Activated naive CD4-positive, alpha-beta T cell treated with anti-CD3 and anti-CD28 coated beads for 36 hours (primary cell): ENCODE data around the gene APCDD1L. TPM values are rescaled to one million over a fixed set of nuclear protein-coding genes. Genes with fewer than 3 reads are reported as not detected.

Source experiments
- CTCF ChIA-PET: fragments of 350-600 bp; sonication (Branson Sonifier 250); formaldehyde crosslinking; loops from one replicate; lab custom pipeline; 2021; ENCODE audit warnings: antibody characterized with exemption; lab: Charles Lee
- DNase-seq: peaks from one replicate; pipeline ENCODE4 v3.0.0-alpha.2; 2020
- H3K27ac Mint-ChIP-seq: one replicate; pipeline ENCODE4 v1.8.0; 2021; ENCODE audit warnings: mild to moderate bottlenecking, mixed read lengths
- H3K27me3 Mint-ChIP-seq: one replicate; pipeline ENCODE4 v1.8.0; 2021; ENCODE audit warnings: low read depth, mixed read lengths
- H3K36me3 Mint-ChIP-seq: one replicate; pipeline ENCODE4 v1.8.0; 2021; ENCODE audit warnings: low read depth, mixed read lengths
- H3K4me1 Mint-ChIP-seq: one replicate; pipeline ENCODE4 v1.8.0; 2021; ENCODE audit warnings: low read depth, mixed read lengths
- H3K4me3 Mint-ChIP-seq: one replicate; pipeline ENCODE4 v1.8.0; 2021; ENCODE audit warnings: mild to moderate bottlenecking, moderate library complexity, mixed read lengths
- H3K9me3 Mint-ChIP-seq: one replicate; pipeline ENCODE4 v1.8.0; 2021; ENCODE audit warnings: mixed read lengths
- intact Hi-C: fragments of 100-400 bp; cut with micrococcal nuclease; formaldehyde crosslinking; loops from one replicate; pipeline ENCODE4 v1.15.1; 2023
- total RNA-seq, 2 experiments: library from RNA; stranded (reverse); gene quantifications; one replicate each; pipeline ENCODE4 v1.2.3, GENCODE V29; 2021

The APCDD1L gene
- total RNA-seq, 2 experiments from 2014 or later = not detected

GRCh38 chr20:58461899-58462298, 53.3 kb downstream of the APCDD1L start:
- no peak overlapping the region for H3K4me3 Mint-ChIP-seq

GRCh38 chr20:58461104-58461503, 54.1 kb downstream of the APCDD1L start:
- no peak for DNase-seq
- Mint-ChIP-seq H3K9me3 (no peaks in the 10 kb centered on the region), H3K36me3 (peaks cover 6% of the 10 kb centered on the region), H3K4me3 (no peak overlapping the region), H3K27ac (no peak overlapping the region), H3K27me3 (no peaks in the 10 kb centered on the region), H3K4me1 (no peaks in the 10 kb centered on the region)
- CTCF ChIA-PET = no interaction called here
- intact Hi-C loops = no loop called here

More at GRCh38 chr20:58461899-58462298, 53.3 kb downstream of the APCDD1L start:
- intact Hi-C loops = no loop called here
- no peak for DNase-seq
- CTCF ChIA-PET = no interaction called here
- Mint-ChIP-seq H3K36me3 (peaks cover 2% of the 10 kb centered on the region), H3K9me3 (no peaks in the 10 kb centered on the region), H3K4me1 (no peaks in the 10 kb centered on the region), H3K27ac (no peak overlapping the region), H3K27me3 (peaks cover 3% of the 10 kb centered on the region)

GRCh38 chr20:58459058-58459750, 56.0 kb downstream of the APCDD1L start:
- DNase-seq = no peak
- peaks cover 7% of the 10 kb centered on the region for H3K36me3 Mint-ChIP-seq
- H3K27ac Mint-ChIP-seq = no peak overlapping the region
- H3K27me3 Mint-ChIP-seq = no peaks in the 10 kb centered on the region
- H3K9me3 Mint-ChIP-seq = peaks cover 2% of the 10 kb centered on the region
- no peaks in the 10 kb centered on the region for H3K4me1 Mint-ChIP-seq
- intact Hi-C loops = no loop called here
- CTCF ChIA-PET = interaction anchor here (1.0 kb wide), 1 partner anchor 30 kb away, joined by 3 read pairs; no protein-coding TSS in a partner anchor
- no peak overlapping the region for H3K4me3 Mint-ChIP-seq

DNA sequence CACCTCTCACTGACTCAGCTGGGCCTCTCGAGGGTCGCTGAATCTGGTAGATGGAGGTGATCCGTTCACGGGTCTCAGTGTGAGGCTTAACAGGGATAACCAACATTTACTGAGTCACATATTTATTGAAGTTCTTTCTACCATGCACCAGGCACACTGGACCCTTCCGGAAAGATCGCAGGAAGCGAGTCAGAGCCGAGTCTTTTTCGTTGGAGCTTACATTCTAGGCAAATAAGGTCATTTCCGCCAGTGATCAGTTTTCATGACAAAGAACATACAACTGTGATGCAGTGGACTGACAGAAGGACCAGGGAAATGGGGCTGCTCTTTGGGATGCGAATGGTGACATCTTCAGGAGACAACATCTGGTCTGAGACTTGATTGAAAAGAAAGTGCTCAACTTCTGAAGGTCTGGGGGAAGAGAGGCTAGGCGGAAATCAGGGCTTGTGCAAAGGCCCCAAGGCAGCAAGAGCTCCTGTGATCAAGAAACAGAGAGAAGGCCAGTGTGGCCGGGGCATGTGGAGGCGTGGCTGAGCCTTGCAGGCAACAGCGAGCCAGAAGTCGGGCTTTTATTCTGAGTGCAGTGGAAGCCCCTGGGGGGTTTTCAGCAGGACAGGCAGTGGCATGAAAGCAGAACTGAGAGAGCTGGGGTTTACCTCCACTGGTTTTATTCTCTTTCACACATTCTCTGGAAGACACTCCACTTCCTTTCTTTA, 56.7 kb downstream of the APCDD1L start:
- Mint-ChIP-seq H3K4me3 (no peak overlapping the region), H3K36me3 (peaks cover 10% of the 10 kb centered on the region), H3K27ac (no peak overlapping the region), H3K27me3 (no peaks in the 10 kb centered on the region), H3K9me3 (peaks cover 6% of the 10 kb centered on the region), H3K4me1 (no peaks in the 10 kb centered on the region)
- intact Hi-C loops = no loop called here
- CTCF ChIA-PET = interaction anchor here (0.6 to 1.0 kb wide), 2 partner anchors 30 to 223 kb away, joined by 3 read pairs; no protein-coding TSS in a partner anchor
- DNase-seq = no peak

GRCh38 chr20:58457083-58457695, 58.0 kb downstream of the APCDD1L start:
- peak overlapping the region; percentile 53 for H3K27ac Mint-ChIP-seq
- H3K36me3 Mint-ChIP-seq = peaks cover 13% of the 10 kb centered on the region
- CTCF ChIA-PET = no interaction called here
- H3K4me1 Mint-ChIP-seq = no peaks in the 10 kb centered on the region
- H3K4me3 Mint-ChIP-seq = no peak overlapping the region
- DNase-seq = no peak
- H3K27me3 Mint-ChIP-seq = no peaks in the 10 kb centered on the region
- peaks cover 6% of the 10 kb centered on the region for H3K9me3 Mint-ChIP-seq
- intact Hi-C loops = no loop called here

GRCh38 chr20:58454460-58454859, 60.7 kb downstream of the APCDD1L start:
- no peak for DNase-seq
- Mint-ChIP-seq H3K36me3 (peaks cover 23% of the 10 kb centered on the region), H3K27ac (no peak overlapping the region), H3K27me3 (no peaks in the 10 kb centered on the region), H3K9me3 (peaks cover 6% of the 10 kb centered on the region), H3K4me1 (no peaks in the 10 kb centered on the region), H3K4me3 (no peak overlapping the region)
- CTCF ChIA-PET = no interaction called here
- intact Hi-C loops = no loop called here

DNA sequence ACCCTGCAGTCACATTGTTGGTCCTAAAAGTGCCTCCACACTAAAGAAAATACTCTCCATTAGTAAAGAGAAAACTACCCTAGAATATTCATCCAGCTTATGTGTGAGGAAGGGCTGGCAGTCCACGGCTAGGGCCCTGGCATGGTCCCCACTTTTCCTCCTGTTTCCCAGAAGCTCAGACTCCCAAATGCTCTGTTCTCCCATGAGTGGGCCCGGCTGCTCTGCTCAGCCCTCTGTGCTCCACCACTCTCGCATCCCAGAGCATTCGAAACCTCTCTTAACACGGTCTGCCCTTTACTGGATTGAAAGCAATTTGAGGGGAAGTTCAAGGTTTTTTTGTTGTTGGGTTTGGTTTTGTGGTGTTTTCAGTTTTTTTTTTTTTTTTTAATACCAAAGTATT, 61.8 kb downstream of the APCDD1L start:
- no peak overlapping the region for H3K4me3 Mint-ChIP-seq
- peaks cover 23% of the 10 kb centered on the region for H3K36me3 Mint-ChIP-seq
- intact Hi-C loops = no loop called here
- no peaks in the 10 kb centered on the region for H3K27me3 Mint-ChIP-seq
- peaks cover 6% of the 10 kb centered on the region for H3K9me3 Mint-ChIP-seq
- H3K27ac Mint-ChIP-seq = no peak overlapping the region
- DNase-seq = no peak
- CTCF ChIA-PET = no interaction called here
- H3K4me1 Mint-ChIP-seq = no peaks in the 10 kb centered on the region

GRCh38 chr20:58452667-58453255, 62.4 kb downstream of the APCDD1L start:
- Mint-ChIP-seq H3K9me3 (peaks cover 6% of the 10 kb centered on the region), H3K4me1 (no peaks in the 10 kb centered on the region), H3K4me3 (no peak overlapping the region), H3K27ac (no peak overlapping the region), H3K27me3 (no peaks in the 10 kb centered on the region), H3K36me3 (peaks cover 25% of the 10 kb centered on the region)
- CTCF ChIA-PET = no interaction called here
- no peak for DNase-seq
- intact Hi-C loops = no loop called here

DNA sequence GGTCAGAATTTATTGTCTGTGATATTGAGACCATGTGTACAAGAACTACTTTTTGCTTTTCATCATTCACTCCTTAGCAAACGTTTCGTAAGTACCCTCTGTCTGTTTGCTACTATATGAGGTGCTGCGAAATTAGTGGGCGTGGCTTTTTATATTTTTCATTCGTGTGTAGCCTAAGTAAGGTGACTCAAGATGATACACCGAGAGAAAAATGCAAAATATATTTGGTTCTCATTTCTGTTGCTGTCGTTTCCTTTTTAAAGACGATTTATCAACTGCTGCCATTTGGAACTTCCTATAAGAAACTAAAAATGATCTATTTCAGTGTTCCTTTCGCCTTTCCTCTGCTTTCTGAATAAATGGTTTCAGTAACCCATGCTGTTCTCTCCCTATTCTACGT, 64.9 kb downstream of the APCDD1L start:
- no peak for DNase-seq
- Mint-ChIP-seq H3K4me3 (no peak overlapping the region), H3K27ac (no peak overlapping the region), H3K9me3 (peaks cover 6% of the 10 kb centered on the region), H3K4me1 (no peaks in the 10 kb centered on the region), H3K27me3 (no peaks in the 10 kb centered on the region), H3K36me3 (peaks cover 19% of the 10 kb centered on the region)
- CTCF ChIA-PET = no interaction called here
- intact Hi-C loops = no loop called here

- CTCF ChIA-PET = interaction anchor here (0.6 kb wide), 1 partner anchor 96 kb away, joined by 3 read pairs; no protein-coding TSS in a partner anchor
- intact Hi-C loops = no loop called here
- Mint-ChIP-seq H3K27me3 (no peaks in the 10 kb centered on the region), H3K4me3 (no peak overlapping the region), H3K4me1 (no peaks in the 10 kb centered on the region), H3K36me3 (peaks cover 22% of the 10 kb centered on the region), H3K27ac (no peak overlapping the region), H3K9me3 (peaks cover 6% of the 10 kb centered on the region)
- no peak for DNase-seq
Observed at GRCh38 chr20:58449681-58450221, 65.4 kb downstream of the APCDD1L start.

GRCh38 chr20:58448958-58449357, 66.2 kb downstream of the APCDD1L start:
- no peak for DNase-seq
- Mint-ChIP-seq H3K27me3 (no peaks in the 10 kb centered on the region), H3K4me1 (no peaks in the 10 kb centered on the region), H3K9me3 (peaks cover 1% of the 10 kb centered on the region), H3K27ac (no peak overlapping the region), H3K36me3 (peaks cover 25% of the 10 kb centered on the region), H3K4me3 (no peak overlapping the region)
- CTCF ChIA-PET = no interaction called here
- intact Hi-C loops = no loop called here
